HG03432 (cell line): Measurements from ENCODE around the gene LPGAT1.
A peak's percentile ranks its signal among the peaks of the same experiment; 100 is the strongest.

Experiments used
- ATAC-seq: cut with Tn5 transposase; IDR thresholded peaks from one replicate; pipeline ENCODE4 v1.9.1; 2021; ENCODE audit warnings: mild to moderate bottlenecking, moderate library complexity; ENCODE audit not compliant: unreplicated experiment

LPGAT1 gene

GRCh38 chr1:211781260-211781659 is 49.3 kb downstream of the LPGAT1 start:
- peak; percentile 46 for ATAC-seq

GRCh38 chr1:211775170-211775569 is 55.4 kb downstream of the LPGAT1 start:
- ATAC-seq, result no peak

- no peak for ATAC-seq
Measured at GRCh38 chr1:211764701-211765100, 65.9 kb downstream of the LPGAT1 start.

GRCh38 chr1:211762206-211762605 is 68.4 kb downstream of the LPGAT1 start:
- no peak for ATAC-seq

GRCh38 chr1:211761400-211761799 is 69.2 kb downstream of the LPGAT1 start:
- ATAC-seq, result no peak

- no peak for ATAC-seq
Measured at GRCh38 chr1:211756471-211757020, 74.0 kb downstream of the LPGAT1 start.

GRCh38 chr1:211753649-211754251 is 76.8 kb downstream of the LPGAT1 start:
- ATAC-seq, result no peak

- no peak for ATAC-seq
Measured at GRCh38 chr1:211752951-211753486, 77.5 kb downstream of the LPGAT1 start.

GRCh38 chr1:211752317-211752716 is 78.2 kb downstream of the LPGAT1 start:
- ATAC-seq, result no peak

GRCh38 chr1:211751438-211751837 is 79.1 kb downstream of the LPGAT1 start:
- ATAC-seq, result no peak

GRCh38 chr1:211750599-211750998 is 80.0 kb downstream of the LPGAT1 start:
- ATAC-seq, result no peak

- no peak for ATAC-seq
Measured at GRCh38 chr1:211749251-211749650, 81.3 kb downstream of the LPGAT1 start.

- no peak for ATAC-seq
Measured at GRCh38 chr1:211748810-211749209, 81.8 kb downstream of the LPGAT1 start.

GRCh38 chr1:211742889-211743529 is 87.6 kb downstream of the LPGAT1 start:
- ATAC-seq, result no peak

- no peak for ATAC-seq
Measured at GRCh38 chr1:211742272-211742671, 88.3 kb downstream of the LPGAT1 start.

GRCh38 chr1:211741788-211742187 is 88.8 kb downstream of the LPGAT1 start:
- no peak for ATAC-seq

GRCh38 chr1:211741116-211741515 is 89.4 kb downstream of the LPGAT1 start:
- ATAC-seq, result no peak

- ATAC-seq, result peak; percentile 43
Measured at GRCh38 chr1:211739671-211740411, 90.7 kb downstream of the LPGAT1 start.

- peak; percentile 60 for ATAC-seq
Measured at GRCh38 chr1:211738691-211739301, 91.8 kb downstream of the LPGAT1 start.

GRCh38 chr1:211738096-211738690 is 92.4 kb downstream of the LPGAT1 start:
- ATAC-seq, result no peak
